Right lobe of liver (tissue), 4 donors: ENCODE data around the gene PPARA.

Experiments used
- CTCF ChIP-seq, 4 donors: fragments of 200-600 bp in 3 of 4; fragments of 450-650 bp in 1 of 4; IDR thresholded peaks; one replicate each; pipeline versions ENCODE4 v1.5.1 to v1.8.0; 2016 to 2022; ENCODE audit warnings: antibody characterized with exemption in 4 of 4, mild to moderate bottlenecking in 2 of 4
- POLR2A ChIP-seq: fragments of 450-650 bp; IDR thresholded peaks from one replicate; pipeline ENCODE4 v1.6.1; 2017; ENCODE audit warnings: antibody characterized with exemption, mild to moderate bottlenecking
- donor health status: DM: no; HTN: no; CAD: no.
- donor health status: DM: no; HTN: no; CAD: no.
- donor health status: DM: no; HTN: yes; CAD: no.

GRCh38 chr22:46290121-46290842 is 140.0 kb downstream of the PPARA start:
- TF ChIP-seq POLR2A = no peak
- no peak for TF ChIP-seq CTCF (IDR thresholded peaks at IDR 0.05)
